GM18867 (cell line): ENCODE data around the gene PARP8.

Experiments used
- ATAC-seq: cut with Tn5 transposase; IDR thresholded peaks from one replicate; pipeline ENCODE4 v1.9.1; 2021; ENCODE audit warnings: mild to moderate bottlenecking, moderate library complexity; ENCODE audit not compliant: unreplicated experiment

PARP8 gene

GRCh38 chr5:50724262-50724661, 57.8 kb downstream of the PARP8 start:
- no peak for ATAC-seq

- ATAC-seq = no peak
These were observed 59.5 kb downstream of the PARP8 start for GRCh38 chr5:50725800-50726474.

GRCh38 chr5:50726475-50727148, 60.2 kb downstream of the PARP8 start:
- no peak for ATAC-seq

- no peak for ATAC-seq
These were observed 60.7 kb downstream of the PARP8 start for GRCh38 chr5:50727149-50727496.

GRCh38 chr5:50727845-50728244, 61.4 kb downstream of the PARP8 start:
- ATAC-seq = no peak

- no peak for ATAC-seq
These were observed 63.9 kb downstream of the PARP8 start for GRCh38 chr5:50730336-50730735.

GRCh38 chr5:50730841-50731240, 64.4 kb downstream of the PARP8 start:
- ATAC-seq = no peak

- ATAC-seq = no peak
These were observed 67.3 kb downstream of the PARP8 start for GRCh38 chr5:50733741-50734140.

GRCh38 chr5:50738864-50739263, 72.4 kb downstream of the PARP8 start:
- ATAC-seq = no peak

- ATAC-seq = no peak
These were observed 74.4 kb downstream of the PARP8 start for GRCh38 chr5:50740832-50741231.

GRCh38 chr5:50744776-50745175, 78.3 kb downstream of the PARP8 start:
- peak; percentile 78 for ATAC-seq

GRCh38 chr5:50745221-50745910, 78.9 kb downstream of the PARP8 start:
- no peak for ATAC-seq

- no peak for ATAC-seq
These were observed 82.7 kb downstream of the PARP8 start for GRCh38 chr5:50749181-50749580.

- ATAC-seq = no peak
These were observed 83.4 kb downstream of the PARP8 start for GRCh38 chr5:50749873-50750272.

GRCh38 chr5:50751064-50751657, 84.7 kb downstream of the PARP8 start:
- peak; percentile 98 for ATAC-seq

- no peak for ATAC-seq
These were observed 86.4 kb downstream of the PARP8 start for GRCh38 chr5:50752800-50753199.

- no peak for ATAC-seq
These were observed 93.3 kb downstream of the PARP8 start for GRCh38 chr5:50759526-50760270.

GRCh38 chr5:50763351-50763750, 96.9 kb downstream of the PARP8 start:
- no peak for ATAC-seq

GRCh38 chr5:50763846-50764245, 97.4 kb downstream of the PARP8 start:
- ATAC-seq = no peak

GRCh38 chr5:50766042-50766441, 99.6 kb downstream of the PARP8 start:
- ATAC-seq = no peak

- ATAC-seq = no peak
These were observed 100.0 kb downstream of the PARP8 start for GRCh38 chr5:50766462-50766861.
